ENCODE results near the gene TEX54.
"Not testable (repeated sequence)": the region's sequence is repeated elsewhere in the genome, so short reads cannot be mapped to it uniquely, and the experiment has no call there.

The TEX54 gene

DNA sequence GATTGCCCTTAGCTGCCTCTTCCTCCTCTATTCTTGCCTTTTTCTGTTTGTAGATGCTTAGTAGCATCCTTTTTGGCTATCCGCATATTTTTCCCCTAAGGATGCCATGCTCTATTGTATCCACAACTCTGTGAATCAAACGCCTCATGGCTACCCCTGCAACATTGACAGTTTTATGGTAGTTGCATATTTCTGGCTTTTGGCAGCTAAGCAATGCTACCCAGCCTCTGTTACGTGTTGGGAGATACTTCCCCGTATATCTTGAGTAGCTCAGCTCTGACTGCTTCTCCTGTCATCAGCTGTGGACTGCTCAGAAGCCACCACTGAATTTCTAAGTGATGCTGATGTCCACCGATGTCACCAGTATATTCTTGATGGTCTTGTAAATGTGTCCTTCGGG is 33.0 kb upstream of the TEX54 start:
- H3K36me3 ChIP-seq (replicated peaks; ENCODE audit: insufficient read depth, low read length): no peaks in the 10 kb centered on the region
- H3F3A ChIP-seq (ENCODE audit: insufficient read depth, low read length): peaks cover 4% of the 10 kb centered on the region; the same call in 1 of the 2 replicates
- H3K4me3 ChIP-seq (ENCODE audit: low read length): no peak overlapping the region
- H2AFZ ChIP-seq (ENCODE audit: low read length): no peak overlapping the region
- TF ChIP-seq, protein P1, sequence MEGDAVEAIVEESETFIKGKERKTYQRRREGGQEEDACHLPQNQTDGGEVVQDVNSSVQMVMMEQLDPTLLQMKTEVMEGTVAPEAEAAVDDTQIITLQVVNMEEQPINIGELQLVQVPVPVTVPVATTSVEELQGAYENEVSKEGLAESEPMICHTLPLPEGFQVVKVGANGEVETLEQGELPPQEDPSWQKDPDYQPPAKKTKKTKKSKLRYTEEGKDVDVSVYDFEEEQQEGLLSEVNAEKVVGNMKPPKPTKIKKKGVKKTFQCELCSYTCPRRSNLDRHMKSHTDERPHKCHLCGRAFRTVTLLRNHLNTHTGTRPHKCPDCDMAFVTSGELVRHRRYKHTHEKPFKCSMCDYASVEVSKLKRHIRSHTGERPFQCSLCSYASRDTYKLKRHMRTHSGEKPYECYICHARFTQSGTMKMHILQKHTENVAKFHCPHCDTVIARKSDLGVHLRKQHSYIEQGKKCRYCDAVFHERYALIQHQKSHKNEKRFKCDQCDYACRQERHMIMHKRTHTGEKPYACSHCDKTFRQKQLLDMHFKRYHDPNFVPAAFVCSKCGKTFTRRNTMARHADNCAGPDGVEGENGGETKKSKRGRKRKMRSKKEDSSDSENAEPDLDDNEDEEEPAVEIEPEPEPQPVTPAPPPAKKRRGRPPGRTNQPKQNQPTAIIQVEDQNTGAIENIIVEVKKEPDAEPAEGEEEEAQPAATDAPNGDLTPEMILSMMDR (IDR thresholded peaks at IDR 0.05; ENCODE audit: low read length): no peak
- TF ChIP-seq EZH2phosphoT487 (IDR thresholded peaks at IDR 0.05; ENCODE audit: low read length) (no peak), EZH2 (optimal IDR thresholded peaks at IDR 0.05; ENCODE audit: low read depth, low read length) (no peak)
- H4K20me1 ChIP-seq (ENCODE audit: insufficient read depth, low read length): no peaks in the 10 kb centered on the region
- no peak overlapping the region for H3K4me2 ChIP-seq (ENCODE audit: low read depth, low read length)
- H3K27ac ChIP-seq (ENCODE audit: low read length): no peak overlapping the region
- DNase-seq: no peak
- peaks cover 54% of the 10 kb centered on the region for H3K79me2 ChIP-seq (ENCODE audit: low read length)
- no peaks in the 10 kb centered on the region for H3K9me2 ChIP-seq (replicated peaks; ENCODE audit: insufficient read depth, low read length)
- H3K9ac ChIP-seq (ENCODE audit: low read length): no peak overlapping the region
- no peaks in the 10 kb centered on the region for H3K27me3 ChIP-seq (replicated peaks; ENCODE audit: insufficient read depth, low read length)
- no peaks in the 10 kb centered on the region for H3K9me3 ChIP-seq (replicated peaks; ENCODE audit: insufficient read depth, low read length)
- H3K4me1 ChIP-seq (ENCODE audit: low read length): peaks cover 3% of the 10 kb centered on the region; the same call in 1 of the 2 replicates

DNA sequence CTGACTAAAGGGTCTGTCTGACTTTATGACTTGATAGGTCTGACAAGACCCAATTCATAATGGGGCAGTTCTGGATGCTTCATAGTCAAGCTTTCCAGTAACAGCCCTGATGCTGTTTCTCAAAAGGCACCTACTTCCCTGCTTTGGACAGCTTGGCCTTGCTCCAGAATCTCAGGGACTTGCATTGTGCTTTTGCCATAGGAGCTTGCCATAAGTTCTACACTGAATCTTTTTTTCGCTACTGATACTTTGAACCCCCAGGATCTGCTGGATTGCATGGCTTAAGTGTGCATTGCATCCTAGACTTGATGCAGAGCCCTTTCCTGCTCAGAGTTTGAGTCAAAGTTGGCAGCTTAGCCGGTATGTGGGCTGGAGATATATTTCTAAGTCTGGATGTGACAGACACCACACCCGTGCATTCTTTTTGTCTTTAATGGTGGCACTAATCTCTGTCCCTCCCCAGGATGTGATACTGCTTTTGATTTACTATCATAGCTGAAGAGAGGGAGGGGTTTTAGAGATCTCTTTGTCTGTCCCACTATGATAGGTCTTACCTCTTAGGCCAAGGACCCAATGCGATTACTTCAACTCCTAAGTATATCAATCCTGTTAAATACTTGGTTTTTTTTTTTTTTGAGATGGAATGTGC is 31.2 kb upstream of the TEX54 start:
- H3K4me3 ChIP-seq (ENCODE audit: low read length): no peak overlapping the region
- no peak for DNase-seq
- H3K79me2 ChIP-seq (ENCODE audit: low read length): peaks cover 53% of the 10 kb centered on the region
- no peaks in the 10 kb centered on the region for H3K27me3 ChIP-seq (replicated peaks; ENCODE audit: insufficient read depth, low read length)
- H3F3A ChIP-seq (ENCODE audit: insufficient read depth, low read length): peaks cover 4% of the 10 kb centered on the region; the same call in 1 of the 2 replicates
- no peak overlapping the region for H3K27ac ChIP-seq (ENCODE audit: low read length)
- H3K4me1 ChIP-seq (ENCODE audit: low read length): peaks cover 3% of the 10 kb centered on the region; the same call in 1 of the 2 replicates
- no peaks in the 10 kb centered on the region for H3K36me3 ChIP-seq (replicated peaks; ENCODE audit: insufficient read depth, low read length)
- H3K4me2 ChIP-seq (ENCODE audit: low read depth, low read length): no peak overlapping the region
- no peak overlapping the region for H3K9ac ChIP-seq (ENCODE audit: low read length)
- H2AFZ ChIP-seq (ENCODE audit: low read length): no peak overlapping the region
- no peaks in the 10 kb centered on the region for H3K9me3 ChIP-seq (replicated peaks; ENCODE audit: insufficient read depth, low read length)
- no peaks in the 10 kb centered on the region for H3K9me2 ChIP-seq (replicated peaks; ENCODE audit: insufficient read depth, low read length)
- H4K20me1 ChIP-seq (ENCODE audit: insufficient read depth, low read length): no peaks in the 10 kb centered on the region
- no peak for TF ChIP-seq EZH2phosphoT487 (IDR thresholded peaks at IDR 0.05; ENCODE audit: low read length)
- TF ChIP-seq, protein P1 (IDR thresholded peaks at IDR 0.05; ENCODE audit: low read length): no peak
- no peak for TF ChIP-seq EZH2 (optimal IDR thresholded peaks at IDR 0.05; ENCODE audit: low read depth, low read length)

DNA sequence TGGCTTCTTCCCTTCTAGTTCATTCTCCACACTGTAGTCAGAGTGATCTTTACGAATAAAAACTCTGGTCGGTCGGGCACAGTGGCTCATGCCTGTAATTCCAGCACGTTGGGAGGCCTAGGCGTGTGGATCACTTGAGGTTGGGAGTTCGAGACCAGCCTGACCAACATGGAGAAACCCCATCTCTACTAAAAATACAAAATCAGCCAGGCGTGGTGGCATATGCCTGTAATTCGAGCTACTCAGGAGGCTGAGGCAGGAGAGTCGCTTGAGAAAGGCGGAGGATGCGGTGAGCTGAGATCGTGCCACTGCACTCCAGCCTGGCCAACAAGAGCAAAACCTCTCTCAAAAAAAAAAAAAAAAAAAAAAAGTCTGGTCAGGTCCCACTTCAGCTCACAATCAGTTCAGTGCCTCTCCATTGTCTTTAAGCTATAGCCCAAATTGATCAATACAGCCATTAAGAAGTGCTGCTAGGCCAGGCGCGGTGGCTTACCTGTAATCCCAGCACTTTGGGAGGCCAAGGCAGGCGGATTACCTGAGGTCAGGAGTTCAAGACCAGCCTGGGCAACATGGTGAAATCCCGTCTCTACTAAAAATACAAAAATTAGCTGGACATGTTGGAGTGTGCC is 29.0 kb upstream of the TEX54 start:
- not testable (repeated sequence) for H3F3A ChIP-seq (ENCODE audit: insufficient read depth, low read length); H3K27ac ChIP-seq (ENCODE audit: low read length); H3K9me3 ChIP-seq (replicated peaks; ENCODE audit: insufficient read depth, low read length); H3K4me2 ChIP-seq (ENCODE audit: low read depth, low read length); DNase-seq; H3K36me3 ChIP-seq (replicated peaks; ENCODE audit: insufficient read depth, low read length); H2AFZ ChIP-seq (ENCODE audit: low read length); H4K20me1 ChIP-seq (ENCODE audit: insufficient read depth, low read length); H3K27me3 ChIP-seq (replicated peaks; ENCODE audit: insufficient read depth, low read length); H3K9me2 ChIP-seq (replicated peaks; ENCODE audit: insufficient read depth, low read length); H3K9ac ChIP-seq (ENCODE audit: low read length); H3K4me1 ChIP-seq (ENCODE audit: low read length); H3K4me3 ChIP-seq (ENCODE audit: low read length)
- peaks cover 60% of the 10 kb centered on the region for H3K79me2 ChIP-seq (ENCODE audit: low read length)
